Left ventricle myocardium inferior (tissue), 1 donor: Measurements from ENCODE around the gene FAAP24. TPM values are rescaled to one million over a fixed set of nuclear protein-coding genes. Genes with fewer than 3 reads are reported as not detected.

Experiments used
- DNase-seq: peaks from one replicate; pipeline ENCODE4 v3.0.0-alpha.2; 2020
- H3K27ac ChIP-seq: fragments of 200-600 bp; replicated peaks from 2 replicates; pipeline ENCODE4 v1.8.0; 2021
- H3K27me3 ChIP-seq: fragments of 200-600 bp; 2 replicates; pipeline ENCODE4 v1.8.0; 2021; ENCODE audit warnings: low read depth
- H3K36me3 ChIP-seq: fragments of 200-600 bp; 2 replicates; pipeline ENCODE4 v1.8.0; 2021
- H3K4me1 ChIP-seq: fragments of 200-600 bp; 2 replicates; pipeline ENCODE4 v1.8.0; 2021
- H3K4me3 ChIP-seq: fragments of 200-600 bp; 2 replicates; pipeline ENCODE4 v1.8.0; 2021; ENCODE audit warnings: mild to moderate bottlenecking, moderate library complexity
- H3K9me3 ChIP-seq: fragments of 200-600 bp; replicated peaks from 2 replicates; pipeline ENCODE4 v1.8.0; 2021
- intact Hi-C: fragments of 100-400 bp; cut with micrococcal nuclease; formaldehyde crosslinking; loops from one replicate; pipeline ENCODE4 v1.11.0; 2022
- long read RNA-seq: library from polyadenylated mRNA; unstranded; transcript quantifications from one replicate; pipeline ENCODE4 v2.0.0, GENCODE V29; 2021
- total RNA-seq: library from RNA; stranded (reverse); fragmentation: NEBNext Ultra II Directional; extraction: Animal tissue kit (Norgen Biotek cat#: 25700); gene quantifications from one replicate; pipeline ENCODE4 v1.2.1, GENCODE V29; 2021
- TF ChIP-seq, protein P1 (sequence below): fragments of 200-600 bp; IDR thresholded peaks from 2 replicates; pipeline ENCODE4 v1.8.0; 2021; ENCODE audit warnings: antibody characterized with exemption, mild to moderate bottlenecking, borderline replicate concordance
- donor health status: DM: no; HTN: yes; CAD: no; lungs with severe emphysema.

Gene FAAP24, protein sequence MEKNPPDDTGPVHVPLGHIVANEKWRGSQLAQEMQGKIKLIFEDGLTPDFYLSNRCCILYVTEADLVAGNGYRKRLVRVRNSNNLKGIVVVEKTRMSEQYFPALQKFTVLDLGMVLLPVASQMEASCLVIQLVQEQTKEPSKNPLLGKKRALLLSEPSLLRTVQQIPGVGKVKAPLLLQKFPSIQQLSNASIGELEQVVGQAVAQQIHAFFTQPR
- total RNA-seq = 0.49 TPM
- long read RNA-seq = 0 reads

DNA sequence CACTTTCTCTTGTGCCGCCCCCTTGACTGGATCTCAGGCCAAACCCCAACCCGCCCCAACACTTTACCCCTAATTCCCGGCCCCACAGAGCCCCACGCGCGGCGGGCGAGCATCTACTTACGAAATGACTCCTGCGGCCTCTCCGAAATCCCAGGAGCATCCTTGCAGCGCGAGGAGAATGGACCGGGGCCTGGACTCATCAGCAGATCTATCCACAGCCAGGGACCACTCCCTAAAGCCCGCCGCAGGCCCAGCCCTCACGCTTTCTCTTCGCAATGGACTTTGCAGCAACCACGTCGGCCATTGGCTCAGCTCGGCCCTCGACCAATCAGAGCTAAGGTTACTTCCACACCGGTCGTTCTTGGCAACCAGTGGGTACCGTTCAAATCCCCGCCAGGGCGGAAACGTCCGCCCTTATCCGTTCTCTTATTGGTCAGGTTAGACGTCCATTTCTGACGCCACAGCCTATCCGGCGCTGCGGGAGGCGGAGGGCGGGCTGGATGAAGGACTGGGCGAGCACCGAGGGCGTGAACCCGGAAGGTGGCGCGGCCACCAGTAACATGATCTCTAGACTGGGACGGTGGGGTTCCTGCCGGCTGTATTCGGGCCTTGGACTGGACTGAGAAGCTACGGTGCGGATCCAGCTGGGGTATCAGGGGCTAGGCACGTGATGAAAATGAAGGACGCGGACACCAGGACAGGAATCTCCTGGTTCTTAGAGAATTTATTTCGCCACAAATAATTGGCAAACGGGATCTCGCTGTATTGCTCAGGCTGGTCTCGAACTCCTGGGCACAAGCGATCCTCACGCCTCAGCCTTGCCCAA, at the start of gene FAAP24, which contains the start of gene CEP89:
FAAP24 (plus strand) TSS at position 528 of the 826 bp plus-strand sequence. CDS start 955 bp downstream, outside the sequence.
CEP89 (minus strand) TSS at position 244 of the 826 bp plus-strand sequence; CDS start at position 160, 84 bp downstream.
- DNase-seq = peak; percentile 97
- H3K27ac ChIP-seq = peak within 1 kb of the TSS; percentile 76

DNA sequence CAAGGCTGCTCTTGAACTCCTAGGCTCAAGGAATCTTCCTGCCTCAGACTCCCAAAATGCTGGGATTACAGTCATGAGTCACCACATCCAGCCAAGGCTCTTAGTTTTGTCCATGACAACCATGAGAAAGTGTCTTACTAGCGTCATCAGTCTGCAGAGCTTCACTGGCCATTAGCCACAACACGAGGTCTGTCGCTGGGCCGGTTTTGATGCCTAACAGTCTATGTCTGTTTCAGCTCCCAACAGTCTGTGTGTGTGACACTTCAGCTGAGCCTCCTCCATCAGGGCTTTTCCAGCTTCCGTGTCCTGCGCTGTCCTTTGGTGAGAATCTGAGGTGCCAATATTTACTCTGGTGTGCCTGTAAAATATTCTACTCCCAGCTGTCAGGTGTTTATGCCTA, 47.8 kb upstream of the FAAP24 start:
- TF ChIP-seq, protein P1, sequence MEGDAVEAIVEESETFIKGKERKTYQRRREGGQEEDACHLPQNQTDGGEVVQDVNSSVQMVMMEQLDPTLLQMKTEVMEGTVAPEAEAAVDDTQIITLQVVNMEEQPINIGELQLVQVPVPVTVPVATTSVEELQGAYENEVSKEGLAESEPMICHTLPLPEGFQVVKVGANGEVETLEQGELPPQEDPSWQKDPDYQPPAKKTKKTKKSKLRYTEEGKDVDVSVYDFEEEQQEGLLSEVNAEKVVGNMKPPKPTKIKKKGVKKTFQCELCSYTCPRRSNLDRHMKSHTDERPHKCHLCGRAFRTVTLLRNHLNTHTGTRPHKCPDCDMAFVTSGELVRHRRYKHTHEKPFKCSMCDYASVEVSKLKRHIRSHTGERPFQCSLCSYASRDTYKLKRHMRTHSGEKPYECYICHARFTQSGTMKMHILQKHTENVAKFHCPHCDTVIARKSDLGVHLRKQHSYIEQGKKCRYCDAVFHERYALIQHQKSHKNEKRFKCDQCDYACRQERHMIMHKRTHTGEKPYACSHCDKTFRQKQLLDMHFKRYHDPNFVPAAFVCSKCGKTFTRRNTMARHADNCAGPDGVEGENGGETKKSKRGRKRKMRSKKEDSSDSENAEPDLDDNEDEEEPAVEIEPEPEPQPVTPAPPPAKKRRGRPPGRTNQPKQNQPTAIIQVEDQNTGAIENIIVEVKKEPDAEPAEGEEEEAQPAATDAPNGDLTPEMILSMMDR = no peak
- Histone ChIP-seq H3K9me3 (peaks cover 14% of the 10 kb centered on the region), H3K27ac (no peak overlapping the region), H3K36me3 (peaks cover 83% of the 10 kb centered on the region), H3K27me3 (no peaks in the 10 kb centered on the region), H3K4me3 (no peak overlapping the region), H3K4me1 (no peaks in the 10 kb centered on the region)
- no peak for DNase-seq
- intact Hi-C loops = no loop called here

More for the DNA sequence above, at the start of gene FAAP24, which contains the start of gene CEP89:
- Histone ChIP-seq H3K36me3 (peaks cover 9% of the 10 kb centered on the region), H3K4me1 (peaks cover 30% of the 10 kb centered on the region), H3K9me3 (no peaks in the 10 kb centered on the region), H3K27me3 (no peaks in the 10 kb centered on the region), H3K4me3 (peak within 1 kb of the TSS; percentile 92)
- intact Hi-C loops = no loop called here
- TF ChIP-seq, protein P1 = no peak

DNA sequence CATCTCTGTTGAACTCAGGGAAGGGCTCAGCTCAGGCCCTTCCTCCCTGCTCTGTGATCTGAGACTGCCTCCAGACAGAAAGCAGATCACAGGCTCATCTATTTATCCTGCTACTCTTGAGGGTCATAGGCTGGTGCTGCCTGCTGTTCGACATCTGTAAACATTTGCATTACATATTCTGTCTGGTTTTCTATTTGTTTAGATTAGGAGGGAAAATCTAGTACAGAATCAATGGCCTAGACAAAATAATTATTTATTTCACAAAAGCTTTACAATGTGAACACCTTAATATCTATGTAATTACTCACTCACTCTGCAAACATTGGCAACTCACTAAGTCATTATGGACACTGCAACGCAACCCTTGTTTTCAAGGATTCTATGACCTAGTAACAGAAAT, 43.2 kb upstream of the FAAP24 start:
- H3K36me3 ChIP-seq = peaks cover 97% of the 10 kb centered on the region
- H3K9me3 ChIP-seq = peaks cover 14% of the 10 kb centered on the region
- H3K4me3 ChIP-seq = no peak overlapping the region
- no peak overlapping the region for H3K27ac ChIP-seq
- TF ChIP-seq, protein P1 = no peak
- intact Hi-C loops = no loop called here
- no peaks in the 10 kb centered on the region for H3K27me3 ChIP-seq
- H3K4me1 ChIP-seq = no peaks in the 10 kb centered on the region
- no peak for DNase-seq

DNA sequence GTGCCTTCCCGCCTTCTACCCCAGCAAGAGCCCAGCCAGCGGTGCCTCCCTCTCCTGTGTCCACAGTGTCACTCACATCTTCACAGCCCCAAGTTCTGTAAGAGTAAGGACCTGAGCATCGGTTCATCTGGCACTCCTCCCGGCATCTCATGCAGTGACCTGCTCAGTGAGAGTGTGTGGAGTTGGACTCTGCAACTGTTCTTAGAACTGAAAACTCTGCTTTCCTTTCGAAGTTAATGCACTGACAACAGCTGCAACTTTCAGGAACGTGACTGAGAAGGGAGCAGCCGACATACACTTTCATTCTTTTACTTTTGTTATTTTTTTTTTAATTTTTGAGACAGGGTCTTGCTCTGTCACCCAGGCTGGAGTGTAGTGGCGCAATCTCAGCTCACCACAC, 41.5 kb upstream of the FAAP24 start:
- Histone ChIP-seq H3K9me3 (peaks cover 14% of the 10 kb centered on the region), H3K4me1 (no peaks in the 10 kb centered on the region), H3K36me3 (peaks cover 97% of the 10 kb centered on the region), H3K27ac (no peak overlapping the region), H3K27me3 (no peaks in the 10 kb centered on the region), H3K4me3 (no peak overlapping the region)
- no peak for DNase-seq
- intact Hi-C loops = no loop called here
- TF ChIP-seq, protein P1 = no peak

DNA sequence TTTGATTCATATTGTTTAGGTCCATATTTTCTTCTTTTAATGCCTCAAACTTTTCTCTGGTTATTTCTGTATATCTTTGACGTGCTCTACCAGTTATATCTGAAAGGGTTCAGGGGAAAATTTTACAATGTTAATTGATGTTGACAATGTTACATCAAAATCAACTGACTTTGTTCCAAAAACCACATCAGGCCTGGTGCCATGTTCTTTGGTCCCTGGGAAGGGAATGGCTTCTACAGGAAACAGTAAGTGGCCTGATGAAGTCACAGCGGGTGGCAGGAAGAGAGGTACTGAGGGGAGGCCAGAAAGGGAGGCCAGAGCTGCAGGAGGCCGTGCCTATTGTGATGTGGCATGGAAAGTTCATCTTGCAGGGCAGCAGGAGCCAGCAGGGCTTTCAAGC, 38.5 kb upstream of the FAAP24 start:
- Histone ChIP-seq H3K9me3 (peaks cover 6% of the 10 kb centered on the region), H3K27me3 (no peaks in the 10 kb centered on the region), H3K4me3 (no peak overlapping the region), H3K36me3 (peaks cover 98% of the 10 kb centered on the region), H3K4me1 (no peaks in the 10 kb centered on the region), H3K27ac (no peak overlapping the region)
- intact Hi-C loops = no loop called here
- TF ChIP-seq, protein P1 = no peak
- no peak for DNase-seq
